GM18499 (cell line): Measurements from ENCODE around the gene PRPF40B.

Experiments
- ATAC-seq: cut with Tn5 transposase; IDR thresholded peaks from one replicate; pipeline ENCODE4 v1.9.1; 2021; ENCODE audit warnings: moderate number of reproducible peaks; ENCODE audit not compliant: insufficient read depth, unreplicated experiment

PRPF40B gene

GRCh38 chr12:49680075-49680474 is 56.7 kb downstream of the PRPF40B start:
- no peak for ATAC-seq

GRCh38 chr12:49683599-49684309 is 60.4 kb downstream of the PRPF40B start:
- no peak for ATAC-seq

- no peak for ATAC-seq
These were observed 61.0 kb downstream of the PRPF40B start for GRCh38 chr12:49684310-49684854.

GRCh38 chr12:49687941-49688340 is 64.6 kb downstream of the PRPF40B start:
- ATAC-seq, result no peak

- ATAC-seq, result no peak
These were observed 65.9 kb downstream of the PRPF40B start for GRCh38 chr12:49689237-49689636.

GRCh38 chr12:49689785-49690184 is 66.4 kb downstream of the PRPF40B start:
- ATAC-seq, result no peak

- no peak for ATAC-seq
These were observed 69.5 kb downstream of the PRPF40B start for GRCh38 chr12:49692851-49693250.

GRCh38 chr12:49693931-49694444 is 70.6 kb downstream of the PRPF40B start:
- no peak for ATAC-seq
